GM12878 (cell line): ENCODE measurements around the gene PRRG1. TPM values are rescaled to one million over a fixed set of nuclear protein-coding genes. Genes with fewer than 3 reads are reported as not detected.

Experiments used
- ATAC-seq: fragments of 200-7000 bp; cut with Tn5 transposase; 3 replicates; pipeline ENCODE4 v1.9.1; 2020; ENCODE audit warnings: mild to moderate bottlenecking, moderate library complexity
- BruUV-seq: library from RNA; stranded (reverse); fragments of 400-500 nt; replicated peaks from 2 replicates; lab custom pipeline; 2021; lab: Mats Ljungman, UMichigan
- CTCF ChIA-PET: fragments of 300-600 bp; sonication (Branson Sonifier 250); formaldehyde crosslinking; extraction: SDS; loops from one replicate; lab custom pipeline; 2021; ENCODE audit warnings: inconsistent platforms; lab: Yijun Ruan, JAX
- POLR2A ChIA-PET: fragments of 350-600 bp; formaldehyde crosslinking; extraction: SDS; loops from one replicate; lab custom pipeline; 2021; ENCODE audit warnings: inconsistent platforms; lab: Charles Lee
- RAD21 ChIA-PET: fragments of 300-600 bp; sonication (Branson Sonifier 250); formaldehyde crosslinking; loops from one replicate; lab custom pipeline; 2023; ENCODE audit warnings: antibody characterized with exemption; ENCODE audit not compliant: unreplicated experiment; lab: Charles Lee
- SMC1A ChIA-PET: fragments of 300-600 bp; sonication (Branson Sonifier 250); formaldehyde crosslinking; loops from one replicate; lab custom pipeline; 2023; ENCODE audit not compliant: unreplicated experiment, uncharacterized antibody; lab: Charles Lee
- DNase-seq: peaks from one replicate; pipeline ENCODE4 v3.0.0-alpha.2; 2011; ENCODE audit warnings: low read depth, low spot score
- FAIRE-seq: peaks from 3 replicates; lab custom pipeline; 2011; peaks lifted over from hg19 to GRCh38; lab: Jason Lieb, UNC
- H2AFZ ChIP-seq: 2 replicates; pipeline ENCODE4 v1.6.0; 2011; ENCODE audit warnings: low read depth, low read length, control low read depth; ENCODE audit not compliant: control insufficient read depth
- H3K27ac ChIP-seq: 2 replicates; pipeline ENCODE4 v1.5.1; 2011; ENCODE audit warnings: control low read depth; ENCODE audit not compliant: control insufficient read depth, insufficient read depth
- H3K27me3 ChIP-seq, 2 experiments: replicated peaks in 1 of 2; 2 replicates each; pipeline versions ENCODE4 v1.6.0 to v1.6.1; 2011; ENCODE audit warnings: low read length in 1 of 2; ENCODE audit not compliant: control insufficient read depth in 2 of 2, insufficient read depth in 2 of 2
- H3K36me3 ChIP-seq, 2 experiments: 2 replicates each; pipeline ENCODE4 v1.5.1; 2011; ENCODE audit warnings: low read length in 1 of 2; ENCODE audit not compliant: control insufficient read depth in 2 of 2, insufficient read depth in 2 of 2
- H3K4me1 ChIP-seq: 2 replicates; pipeline ENCODE4 v1.6.1; 2011; ENCODE audit warnings: mild to moderate bottlenecking, low read length, moderate library complexity, mixed read lengths; ENCODE audit not compliant: control insufficient read depth, insufficient read depth
- H3K4me2 ChIP-seq: 2 replicates; pipeline ENCODE4 v1.6.0; 2011; ENCODE audit warnings: control low read depth; ENCODE audit not compliant: control insufficient read depth, insufficient read depth
- H3K4me3 ChIP-seq: fragments of 200-600 bp; sonication (generic); 2 replicates; pipeline ENCODE4 v1.5.1; 2016
- H3K79me2 ChIP-seq: 2 replicates; pipeline ENCODE4 v1.6.0; 2011; ENCODE audit warnings: low read length; ENCODE audit not compliant: control insufficient read depth, insufficient read depth
- H3K9ac ChIP-seq: 2 replicates; pipeline ENCODE4 v1.8.0; 2011; ENCODE audit warnings: low read length, control low read depth, mixed read lengths; ENCODE audit not compliant: control insufficient read depth, insufficient read depth
- H3K9me3 ChIP-seq: replicated peaks from 3 replicates; pipeline ENCODE4 v1.5.1; 2011; ENCODE audit warnings: mild to moderate bottlenecking, low read length; ENCODE audit not compliant: control insufficient read depth, insufficient read depth
- H4K20me1 ChIP-seq: 2 replicates; pipeline ENCODE4 v1.6.0; 2011; ENCODE audit not compliant: control insufficient read depth, insufficient read depth
- BRCA1 ChIP-seq: IDR thresholded peaks from 2 replicates; pipeline ENCODE4 v1.6.1; 2011; ENCODE audit warnings: low read depth, low read length, improper control_type of control experiment
- CHD4 ChIP-seq: fragments of 200-600 bp; sonication (generic); IDR thresholded peaks from 2 replicates; pipeline ENCODE4 v1.6.1; 2016; ENCODE audit warnings: mild to moderate bottlenecking
- GABPA ChIP-seq: IDR thresholded peaks from 2 replicates; pipeline ENCODE4 v1.6.1; 2014; ENCODE audit warnings: antibody characterized with exemption, low read depth, mild to moderate bottlenecking, inconsistent platforms
- MYC ChIP-seq: IDR thresholded peaks from 2 replicates; pipeline ENCODE4 v1.6.1; 2011; ENCODE audit warnings: mild to moderate bottlenecking, low read length, moderate library complexity, inconsistent platforms; ENCODE audit not compliant: insufficient read depth, insufficient replicate concordance, insufficient read length, severe bottlenecking
- NR2F1 ChIP-seq: fragments of 450-650 bp; conservative IDR thresholded peaks from 2 replicates; pipeline ENCODE4 v1.6.1; 2017; ENCODE audit warnings: mild to moderate bottlenecking
- PAX8 ChIP-seq: fragments of 450-650 bp; IDR thresholded peaks from 2 replicates; pipeline ENCODE4 v1.6.1; 2017; ENCODE audit warnings: mild to moderate bottlenecking, moderate library complexity
- STAT1 ChIP-seq: fragments of 450-650 bp; conservative IDR thresholded peaks from 2 replicates; pipeline ENCODE4 v1.6.1; 2014; ENCODE audit warnings: antibody characterized with exemption, mild to moderate bottlenecking
- TCF3 ChIP-seq: IDR thresholded peaks from 2 replicates; pipeline ENCODE4 v1.6.1; 2012; ENCODE audit warnings: low read depth, mild to moderate bottlenecking, low read length, borderline replicate concordance; ENCODE audit not compliant: insufficient read depth
- WGBS: methylation state at CpG from one replicate; pipeline ENCODE4 v1.1.6; 2016; ENCODE audit warnings: low lambda C conversion rate; ENCODE audit not compliant: insufficient replicate concordance, insufficient coverage; ENCODE audit errors: missing lambda C conversion rate; 5-methylcytosine and 5-hydroxymethylcytosine counted together
- in situ Hi-C: fragments of 300-500 bp; cut with MboI; formaldehyde crosslinking; loops from 9 replicates; pipeline ENCODE4 v1.14.3; 2018; ENCODE audit warnings: mixed read lengths
- intact Hi-C: fragments of 100-400 bp; cut with micrococcal nuclease; formaldehyde crosslinking; loops from one replicate; pipeline ENCODE4 v1.14.2; 2022; ENCODE audit not compliant: unreplicated experiment
- polyA plus RNA-seq, 11 experiments: library from polyadenylated mRNA; depleted of rRNA in 4 of 11; unstranded in 6 of 11; stranded (reverse) in 5 of 11; fragments of >200 nt; fragmentation: Nextera tagmentation in 4 of 11; fragmentation: Illumina TruSeq in 1 of 11; extraction: Ambion mirVana in 4 of 11; extraction: Trizol in 1 of 11; gene quantifications; 1 replicate in 1 of 11; 2 replicates in 10 of 11; pipeline versions ENCODE4 v1.2.1 to v1.2.3, GENCODE V29; 2011 to 2016; ENCODE audit warnings: inconsistent platforms in 2 of 11, missing spikeins in 2 of 11, low read depth in 1 of 11
- total RNA-seq, 4 experiments: library from RNA; depleted of rRNA in 3 of 4; stranded (reverse); fragments of >200 nt in 3 of 4; fragmentation: Illumina TruSeq in 1 of 4; extraction: Trizol in 1 of 4; gene quantifications; 2 replicates each; pipeline versions ENCODE4 v1.2.1 to v1.2.3, GENCODE V29; 2013 to 2021
- TF ChIP-seq, protein P1 (sequence below): fragments of 450-650 bp; IDR thresholded peaks from 2 replicates; pipeline ENCODE4 v1.6.1; 2016; ENCODE audit warnings: mild to moderate bottlenecking, moderate library complexity, borderline replicate concordance
- TF ChIP-seq, protein P2 (sequence below): fragments of 450-650 bp; IDR thresholded peaks from 2 replicates; pipeline ENCODE4 v1.6.1; 2017; ENCODE audit warnings: antibody characterized with exemption, mild to moderate bottlenecking, moderate library complexity
- TF ChIP-seq, protein P3 (sequence below): fragments of 450-650 bp; formaldehyde crosslinking; IDR thresholded peaks from 2 replicates; pipeline ENCODE4 v1.4.0; 2020; ENCODE audit warnings: mild to moderate bottlenecking, moderate library complexity
- TF ChIP-seq, protein P4 (sequence below): IDR thresholded peaks from 2 replicates; pipeline ENCODE4 v1.6.1; 2011; ENCODE audit warnings: borderline replicate concordance, low read depth, mild to moderate bottlenecking, moderate library complexity, mixed read lengths, low read length; ENCODE audit not compliant: insufficient read depth; ENCODE audit errors: extremely low read length

PRRG1 gene
- total and polyA plus RNA-seq, 10 of the 15 experiments (the other 5 are each of a cell fraction or from before 2014, with no cell fraction given): not detected

DNA sequence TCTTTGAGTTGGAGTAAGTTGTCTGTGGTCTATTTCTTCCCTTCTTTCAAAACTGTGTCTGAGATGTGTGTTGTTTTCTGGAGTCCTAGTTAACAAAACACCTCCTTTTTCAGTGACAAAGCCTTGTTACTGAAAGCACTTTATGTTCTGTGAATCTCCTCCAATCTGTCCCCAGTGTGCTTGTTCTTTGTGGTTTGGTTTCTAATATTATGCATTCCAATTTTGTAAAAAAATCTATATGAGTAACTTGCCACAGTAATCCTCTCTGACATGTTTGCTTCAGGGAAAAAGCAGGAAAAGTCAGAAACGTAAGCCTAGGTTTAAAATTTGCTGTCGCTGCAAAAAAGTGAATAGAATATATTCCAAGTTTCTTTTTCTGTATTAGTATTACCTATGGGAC lies 12.4 kb downstream of the PRRG1 start (continued):
- TF ChIP-seq TCF3 (no peak), CHD4 (no peak), STAT1 (no peak), NR2F1 (no peak)
- TF ChIP-seq, protein P1, sequence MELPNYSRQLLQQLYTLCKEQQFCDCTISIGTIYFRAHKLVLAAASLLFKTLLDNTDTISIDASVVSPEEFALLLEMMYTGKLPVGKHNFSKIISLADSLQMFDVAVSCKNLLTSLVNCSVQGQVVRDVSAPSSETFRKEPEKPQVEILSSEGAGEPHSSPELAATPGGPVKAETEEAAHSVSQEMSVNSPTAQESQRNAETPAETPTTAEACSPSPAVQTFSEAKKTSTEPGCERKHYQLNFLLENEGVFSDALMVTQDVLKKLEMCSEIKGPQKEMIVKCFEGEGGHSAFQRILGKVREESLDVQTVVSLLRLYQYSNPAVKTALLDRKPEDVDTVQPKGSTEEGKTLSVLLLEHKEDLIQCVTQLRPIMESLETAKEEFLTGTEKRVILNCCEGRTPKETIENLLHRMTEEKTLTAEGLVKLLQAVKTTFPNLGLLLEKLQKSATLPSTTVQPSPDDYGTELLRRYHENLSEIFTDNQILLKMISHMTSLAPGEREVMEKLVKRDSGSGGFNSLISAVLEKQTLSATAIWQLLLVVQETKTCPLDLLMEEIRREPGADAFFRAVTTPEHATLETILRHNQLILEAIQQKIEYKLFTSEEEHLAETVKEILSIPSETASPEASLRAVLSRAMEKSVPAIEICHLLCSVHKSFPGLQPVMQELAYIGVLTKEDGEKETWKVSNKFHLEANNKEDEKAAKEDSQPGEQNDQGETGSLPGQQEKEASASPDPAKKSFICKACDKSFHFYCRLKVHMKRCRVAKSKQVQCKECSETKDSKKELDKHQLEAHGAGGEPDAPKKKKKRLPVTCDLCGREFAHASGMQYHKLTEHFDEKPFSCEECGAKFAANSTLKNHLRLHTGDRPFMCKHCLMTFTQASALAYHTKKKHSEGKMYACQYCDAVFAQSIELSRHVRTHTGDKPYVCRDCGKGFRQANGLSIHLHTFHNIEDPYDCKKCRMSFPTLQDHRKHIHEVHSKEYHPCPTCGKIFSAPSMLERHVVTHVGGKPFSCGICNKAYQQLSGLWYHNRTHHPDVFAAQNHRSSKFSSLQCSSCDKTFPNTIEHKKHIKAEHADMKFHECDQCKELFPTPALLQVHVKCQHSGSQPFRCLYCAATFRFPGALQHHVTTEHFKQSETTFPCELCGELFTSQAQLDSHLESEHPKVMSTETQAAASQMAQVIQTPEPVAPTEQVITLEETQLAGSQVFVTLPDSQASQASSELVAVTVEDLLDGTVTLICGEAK: no peak
- TF ChIP-seq, all 136 proteins: peak for 0

DNA sequence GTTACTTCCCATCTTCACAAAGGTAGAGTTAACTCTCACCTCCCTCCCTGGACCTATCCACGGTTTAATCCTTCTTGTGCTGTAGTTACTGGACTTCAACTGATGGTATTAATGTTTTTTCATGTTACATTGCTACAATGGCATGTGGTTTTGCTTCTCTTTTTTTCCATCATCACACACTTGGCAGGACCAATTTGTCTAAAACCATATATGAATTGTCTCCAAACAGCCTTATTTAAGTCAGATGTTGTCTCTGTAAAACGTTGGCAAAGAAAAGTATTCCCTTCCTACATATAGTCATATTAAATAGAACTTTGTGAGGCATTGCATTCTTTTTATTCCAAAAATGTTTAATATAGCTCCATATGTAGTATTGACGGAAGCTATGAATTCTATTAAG lies 15.5 kb downstream of the PRRG1 start:
- 31% methylated on average over 3 of the region's 3 CpGs for WGBS
- Histone ChIP-seq H3K79me2 (no peaks in the 10 kb centered on the region), H3K36me3 (no peaks in the 10 kb centered on the region), H3K4me3 (no peak overlapping the region), H3K4me1 (no peaks in the 10 kb centered on the region), H2AFZ (no peak overlapping the region), H3K9me3 (no peaks in the 10 kb centered on the region), H3K27me3 (no peaks in the 10 kb centered on the region), H3K27ac (no peak overlapping the region), H3K4me2 (no peak overlapping the region), H4K20me1 (no peaks in the 10 kb centered on the region), H3K9ac (no peak overlapping the region)
- no peak for DNase-seq
- ChIA-PET RAD21 (no interaction called here), SMC1A (no interaction called here), CTCF (no interaction called here), POLR2A (no interaction called here)
- no TSS peak for BruUV-seq
- FAIRE-seq: no peak
- no peak for ATAC-seq
- in situ Hi-C loops (no loop called here), intact Hi-C loops (no loop called here)
- TF ChIP-seq MYC: no peak
- TF ChIP-seq PAX8: no peak
- no peak for TF ChIP-seq GABPA
- TF ChIP-seq, protein P2, sequence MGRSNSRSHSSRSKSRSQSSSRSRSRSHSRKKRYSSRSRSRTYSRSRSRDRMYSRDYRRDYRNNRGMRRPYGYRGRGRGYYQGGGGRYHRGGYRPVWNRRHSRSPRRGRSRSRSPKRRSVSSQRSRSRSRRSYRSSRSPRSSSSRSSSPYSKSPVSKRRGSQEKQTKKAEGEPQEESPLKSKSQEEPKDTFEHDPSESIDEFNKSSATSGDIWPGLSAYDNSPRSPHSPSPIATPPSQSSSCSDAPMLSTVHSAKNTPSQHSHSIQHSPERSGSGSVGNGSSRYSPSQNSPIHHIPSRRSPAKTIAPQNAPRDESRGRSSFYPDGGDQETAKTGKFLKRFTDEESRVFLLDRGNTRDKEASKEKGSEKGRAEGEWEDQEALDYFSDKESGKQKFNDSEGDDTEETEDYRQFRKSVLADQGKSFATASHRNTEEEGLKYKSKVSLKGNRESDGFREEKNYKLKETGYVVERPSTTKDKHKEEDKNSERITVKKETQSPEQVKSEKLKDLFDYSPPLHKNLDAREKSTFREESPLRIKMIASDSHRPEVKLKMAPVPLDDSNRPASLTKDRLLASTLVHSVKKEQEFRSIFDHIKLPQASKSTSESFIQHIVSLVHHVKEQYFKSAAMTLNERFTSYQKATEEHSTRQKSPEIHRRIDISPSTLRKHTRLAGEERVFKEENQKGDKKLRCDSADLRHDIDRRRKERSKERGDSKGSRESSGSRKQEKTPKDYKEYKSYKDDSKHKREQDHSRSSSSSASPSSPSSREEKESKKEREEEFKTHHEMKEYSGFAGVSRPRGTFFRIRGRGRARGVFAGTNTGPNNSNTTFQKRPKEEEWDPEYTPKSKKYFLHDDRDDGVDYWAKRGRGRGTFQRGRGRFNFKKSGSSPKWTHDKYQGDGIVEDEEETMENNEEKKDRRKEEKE: no peak
- TF ChIP-seq, protein P3, sequence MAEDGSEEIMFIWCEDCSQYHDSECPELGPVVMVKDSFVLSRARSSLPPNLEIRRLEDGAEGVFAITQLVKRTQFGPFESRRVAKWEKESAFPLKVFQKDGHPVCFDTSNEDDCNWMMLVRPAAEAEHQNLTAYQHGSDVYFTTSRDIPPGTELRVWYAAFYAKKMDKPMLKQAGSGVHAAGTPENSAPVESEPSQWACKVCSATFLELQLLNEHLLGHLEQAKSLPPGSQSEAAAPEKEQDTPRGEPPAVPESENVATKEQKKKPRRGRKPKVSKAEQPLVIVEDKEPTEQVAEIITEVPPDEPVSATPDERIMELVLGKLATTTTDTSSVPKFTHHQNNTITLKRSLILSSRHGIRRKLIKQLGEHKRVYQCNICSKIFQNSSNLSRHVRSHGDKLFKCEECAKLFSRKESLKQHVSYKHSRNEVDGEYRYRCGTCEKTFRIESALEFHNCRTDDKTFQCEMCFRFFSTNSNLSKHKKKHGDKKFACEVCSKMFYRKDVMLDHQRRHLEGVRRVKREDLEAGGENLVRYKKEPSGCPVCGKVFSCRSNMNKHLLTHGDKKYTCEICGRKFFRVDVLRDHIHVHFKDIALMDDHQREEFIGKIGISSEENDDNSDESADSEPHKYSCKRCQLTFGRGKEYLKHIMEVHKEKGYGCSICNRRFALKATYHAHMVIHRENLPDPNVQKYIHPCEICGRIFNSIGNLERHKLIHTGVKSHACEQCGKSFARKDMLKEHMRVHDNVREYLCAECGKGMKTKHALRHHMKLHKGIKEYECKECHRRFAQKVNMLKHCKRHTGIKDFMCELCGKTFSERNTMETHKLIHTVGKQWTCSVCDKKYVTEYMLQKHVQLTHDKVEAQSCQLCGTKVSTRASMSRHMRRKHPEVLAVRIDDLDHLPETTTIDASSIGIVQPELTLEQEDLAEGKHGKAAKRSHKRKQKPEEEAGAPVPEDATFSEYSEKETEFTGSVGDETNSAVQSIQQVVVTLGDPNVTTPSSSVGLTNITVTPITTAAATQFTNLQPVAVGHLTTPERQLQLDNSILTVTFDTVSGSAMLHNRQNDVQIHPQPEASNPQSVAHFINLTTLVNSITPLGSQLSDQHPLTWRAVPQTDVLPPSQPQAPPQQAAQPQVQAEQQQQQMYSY (CRISPR knock-in tag): no peak
- no peak for TF ChIP-seq BRCA1
- TF ChIP-seq, protein P4, sequence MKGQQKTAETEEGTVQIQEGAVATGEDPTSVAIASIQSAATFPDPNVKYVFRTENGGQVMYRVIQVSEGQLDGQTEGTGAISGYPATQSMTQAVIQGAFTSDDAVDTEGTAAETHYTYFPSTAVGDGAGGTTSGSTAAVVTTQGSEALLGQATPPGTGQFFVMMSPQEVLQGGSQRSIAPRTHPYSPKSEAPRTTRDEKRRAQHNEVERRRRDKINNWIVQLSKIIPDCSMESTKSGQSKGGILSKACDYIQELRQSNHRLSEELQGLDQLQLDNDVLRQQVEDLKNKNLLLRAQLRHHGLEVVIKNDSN: no peak
